Effector memory CD8-positive, alpha-beta T cell (primary cell): ENCODE data around the gene NDUFV1.
"Not testable (repeated sequence)": the region's sequence is repeated elsewhere in the genome, so short reads cannot be mapped to it uniquely, and the experiment has no call there.

Source experiments
- ATAC-seq: fragments of 150-1000 bp; cut with Tn5 transposase; replicated peaks from 2 replicates; pipeline ENCODE4 v1.10.0; 2021; ENCODE audit warnings: mild to moderate bottlenecking, moderate library complexity
- DNase-seq, 3 experiments: peaks; one replicate each; pipeline ENCODE4 v3.0.0; 2021
- H3K27ac Mint-ChIP-seq, 2 donors: one replicate each; pipeline ENCODE4 v1.8.0; 2022; ENCODE audit warnings: mild to moderate bottlenecking in 2 of 2, mixed read lengths in 2 of 2, moderate library complexity in 2 of 2
- H3K27me3 Mint-ChIP-seq, 2 donors: one replicate each; pipeline ENCODE4 v1.8.0; 2022; ENCODE audit warnings: mixed read lengths in 2 of 2
- H3K36me3 Mint-ChIP-seq: one replicate; pipeline ENCODE4 v1.8.0; 2022; ENCODE audit warnings: mild to moderate bottlenecking, moderate library complexity, mixed read lengths; ENCODE audit not compliant: insufficient read depth
- H3K4me1 Mint-ChIP-seq, 2 donors: one replicate each; pipeline ENCODE4 v1.8.0; 2022; ENCODE audit warnings: low read depth in 2 of 2, mixed read lengths in 2 of 2
- H3K4me3 Mint-ChIP-seq, 2 donors: one replicate each; pipeline ENCODE4 v1.8.0; 2022; ENCODE audit warnings: mild to moderate bottlenecking in 2 of 2, mixed read lengths in 2 of 2, moderate library complexity in 2 of 2
- H3K9me3 Mint-ChIP-seq, 2 donors: one replicate each; pipeline ENCODE4 v1.8.0; 2022; ENCODE audit warnings: mixed read lengths in 2 of 2
- total RNA-seq, 9 experiments: gene quantifications; one replicate each; lab custom pipeline; 2026; lab: John Stamatoyannopoulos, UW

Gene NDUFV1
- 121 to 219 (median 160) reads per million in 9 experiments for total RNA-seq

DNA sequence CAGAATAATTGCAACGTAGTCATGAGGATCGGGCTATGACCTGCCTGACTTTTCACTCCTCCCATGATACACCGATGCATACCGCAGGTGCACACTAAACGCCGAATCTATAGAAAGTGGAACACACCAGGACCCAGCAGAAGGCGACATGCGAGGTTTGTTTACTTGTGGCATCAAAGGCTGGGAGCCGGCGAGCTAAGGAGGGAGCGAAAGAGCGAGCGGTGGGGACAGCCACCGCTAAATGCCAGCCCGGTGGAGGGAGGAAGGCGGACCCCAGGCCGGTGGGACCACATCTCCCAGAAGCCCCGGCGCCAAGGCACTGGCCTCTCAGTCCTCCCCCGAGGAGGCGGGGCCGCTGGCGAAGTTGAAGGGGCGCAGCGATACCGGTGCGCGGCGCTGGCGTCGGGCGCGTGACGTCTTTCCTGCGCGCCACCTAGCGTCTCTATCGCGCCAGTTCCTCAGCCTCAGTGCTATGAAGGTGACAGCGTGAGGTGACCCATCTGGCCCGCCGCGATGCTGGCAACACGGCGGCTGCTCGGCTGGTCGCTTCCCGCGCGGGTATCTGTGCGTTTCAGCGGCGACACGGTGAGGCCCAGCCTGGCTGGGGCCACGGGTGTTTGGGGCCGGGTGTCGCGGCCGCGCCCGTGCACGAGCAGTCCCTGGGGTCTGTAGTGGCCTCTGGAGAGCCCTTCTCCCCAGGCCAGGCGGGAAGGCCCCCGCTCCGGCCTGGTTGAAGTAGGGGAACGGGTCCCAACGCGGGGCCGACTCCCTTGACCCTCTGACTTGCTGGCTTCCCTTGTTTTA lies at the start of gene NDUFV1:
TSS of gene NDUFV1 (plus strand) at position 445 of the 804 bp plus-strand sequence. CDS start at position 514, 69 bp downstream.
- H3K4me1 Mint-ChIP-seq = peaks cover 11 to 16% of the 10 kb centered on the region in 2 donors
- peak; percentile 94 to 96 (median 96) for DNase-seq
- H3K27me3 Mint-ChIP-seq = peaks cover 7 to 8% of the 10 kb centered on the region in 2 donors

DNA sequence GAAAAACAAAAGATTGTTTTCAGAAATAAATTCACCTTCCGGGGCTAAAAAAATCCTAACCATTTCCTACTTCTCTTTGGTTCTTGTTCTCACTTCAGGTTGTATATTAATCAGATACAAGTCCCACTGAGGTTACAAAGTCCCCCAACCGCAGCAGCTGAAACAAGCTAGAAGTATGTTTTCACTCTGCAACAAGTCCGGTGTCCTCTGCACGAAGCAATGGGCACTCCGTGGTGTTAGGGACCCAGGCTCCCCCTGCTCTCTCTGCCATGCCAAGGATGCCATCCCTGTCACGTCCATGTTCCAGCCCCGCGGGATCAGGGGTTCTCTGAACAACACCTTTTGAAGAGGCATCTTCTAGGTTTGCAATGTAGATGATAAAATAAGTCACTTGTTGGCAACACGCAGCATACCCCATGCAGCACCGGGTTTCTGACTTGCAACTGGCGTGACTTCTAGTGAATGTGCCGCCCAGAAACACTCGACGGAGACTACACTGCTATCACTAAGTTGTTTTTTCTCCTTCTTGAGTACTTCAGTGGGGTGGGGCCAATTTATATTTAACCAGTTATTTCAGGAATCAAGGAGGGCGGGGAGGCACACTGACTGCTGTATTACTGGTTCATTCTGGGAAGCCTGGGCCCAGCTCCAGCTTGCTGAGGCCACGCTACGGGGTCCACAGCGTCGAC lies 48.5 kb upstream of the NDUFV1 start:
- ATAC-seq = no peak
- H3K4me3 Mint-ChIP-seq = no peak overlapping the region
- no peaks in the 10 kb centered on the region for H3K9me3 Mint-ChIP-seq

More for the DNA sequence above, at the start of gene NDUFV1:
- H3K4me3 Mint-ChIP-seq = peak within 1 kb of the TSS; percentile 78 to 84
- peaks cover 26% of the 10 kb centered on the region for H3K36me3 Mint-ChIP-seq
- no peaks in the 10 kb centered on the region for H3K9me3 Mint-ChIP-seq
- peak within 1 kb of the TSS; percentile 88 to 90 for H3K27ac Mint-ChIP-seq
- peak; percentile 98 for ATAC-seq

DNA sequence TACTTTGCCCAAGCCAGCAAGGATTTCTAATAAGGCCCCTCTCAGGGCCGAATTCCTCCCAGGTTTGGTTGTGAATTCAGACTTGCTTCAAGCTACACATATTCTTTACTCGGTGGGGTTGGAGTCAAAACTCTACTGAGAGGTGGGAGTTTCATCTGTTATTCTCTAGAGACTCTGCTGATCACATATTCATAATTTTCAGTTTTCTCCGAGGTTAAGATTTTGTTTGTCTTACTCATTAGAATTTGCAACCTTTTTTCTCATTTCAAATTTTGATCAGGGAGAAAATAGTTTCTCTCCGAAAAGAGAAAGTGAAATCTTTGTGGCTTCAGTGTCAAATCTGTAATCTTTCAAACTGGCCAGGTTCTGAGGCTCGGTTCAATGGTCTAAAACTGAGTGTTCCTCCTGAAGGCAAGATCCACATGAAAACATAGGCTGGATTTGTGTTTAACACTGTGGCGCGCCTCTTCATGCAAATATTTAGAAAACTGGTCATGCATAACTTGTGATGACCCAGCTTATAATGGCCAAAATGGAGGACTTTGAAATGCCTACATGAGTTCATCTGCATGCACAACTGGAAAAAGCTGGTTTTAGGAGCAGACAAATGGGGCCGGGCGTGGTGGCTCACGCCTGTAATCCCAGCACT lies 44.6 kb upstream of the NDUFV1 start:
- Mint-ChIP-seq H3K27ac (peak overlapping the region in 1 of 2 donors; percentile 72), H3K9me3 (no peaks in the 10 kb centered on the region), H3K36me3 (no peaks in the 10 kb centered on the region), H3K4me1 (peaks cover 6 to 8% of the 10 kb centered on the region in 2 donors), H3K4me3 (no peak overlapping the region), H3K27me3 (peaks cover 16 to 62% of the 10 kb centered on the region in 2 donors)
- ATAC-seq (no peak), DNase-seq (no peak)

More for the DNA sequence above, 48.5 kb upstream of the NDUFV1 start:
- Mint-ChIP-seq H3K36me3 (no peaks in the 10 kb centered on the region), H3K27me3 (peaks cover 10 to 35% of the 10 kb centered on the region in 2 donors), H3K4me1 (peaks cover 6 to 8% of the 10 kb centered on the region in 2 donors), H3K27ac (no peak overlapping the region)
- DNase-seq = no peak

DNA sequence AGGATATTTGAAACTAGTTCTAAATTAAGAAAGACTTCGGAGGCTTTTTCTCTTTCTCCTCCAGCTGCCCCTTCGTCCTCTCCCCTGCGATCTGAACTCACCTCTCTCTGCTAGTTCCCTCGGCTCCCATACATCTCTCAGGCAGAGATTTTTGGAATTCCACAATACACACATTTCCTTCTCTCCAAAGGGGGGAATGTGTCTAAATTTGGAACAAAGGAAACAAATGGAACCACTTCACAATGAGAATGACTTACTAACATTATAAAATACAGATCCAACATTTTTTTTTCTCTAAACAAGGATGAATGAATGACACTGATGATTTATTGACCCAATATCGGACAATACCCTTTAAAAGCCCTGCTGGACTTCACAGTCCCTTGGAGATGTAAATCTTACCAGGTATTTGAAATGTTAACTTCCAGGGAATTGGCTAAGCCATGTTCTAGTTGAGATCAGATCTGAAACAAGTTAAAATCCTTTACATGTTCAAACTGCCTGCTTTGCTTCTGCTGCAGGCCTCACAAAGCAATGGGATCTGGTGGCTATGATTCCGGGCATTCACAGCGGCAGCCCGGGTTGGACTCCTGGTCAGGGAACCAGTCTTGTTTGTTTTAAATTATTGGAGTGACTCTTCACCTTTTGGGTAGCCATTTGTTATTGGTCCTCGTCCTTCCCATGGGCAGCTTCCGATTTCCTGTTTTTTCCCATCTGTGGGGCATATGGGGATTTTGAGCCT lies 43.6 kb upstream of the NDUFV1 start:
- Mint-ChIP-seq H3K27me3 (peaks cover 16 to 71% of the 10 kb centered on the region in 2 donors), H3K9me3 (no peaks in the 10 kb centered on the region), H3K27ac (no peak overlapping the region), H3K36me3 (no peaks in the 10 kb centered on the region), H3K4me1 (peaks cover 6 to 8% of the 10 kb centered on the region in 2 donors), H3K4me3 (peak overlapping the region in 1 of 2 donors; percentile 21)
- ATAC-seq = no peak
- DNase-seq = no peak

DNA sequence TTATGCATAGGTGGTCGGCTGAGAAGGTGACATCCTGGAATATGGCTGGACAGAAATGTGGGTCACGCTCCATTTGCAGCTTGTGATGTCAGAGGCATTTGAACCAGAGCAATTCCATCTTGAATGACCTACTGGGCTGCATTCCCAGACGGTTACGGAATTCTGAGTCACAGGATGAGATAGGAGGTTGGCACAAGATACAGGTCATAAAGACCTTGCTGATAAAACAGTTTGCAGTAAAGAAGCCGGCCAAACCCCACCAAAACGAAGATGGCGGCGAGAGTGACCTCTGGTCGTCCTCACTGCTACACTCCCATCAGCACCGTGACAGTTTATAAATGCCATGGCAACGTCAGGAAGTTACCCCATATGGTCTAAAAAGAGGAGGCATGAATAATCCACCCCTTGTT lies 43.0 kb upstream of the NDUFV1 start:
- H3K27me3 Mint-ChIP-seq = peaks cover 14 to 65% of the 10 kb centered on the region in 2 donors
- H3K4me1 Mint-ChIP-seq, H3K27ac Mint-ChIP-seq, H3K9me3 Mint-ChIP-seq, DNase-seq, ATAC-seq, H3K36me3 Mint-ChIP-seq, H3K4me3 Mint-ChIP-seq: not testable (repeated sequence)

DNA sequence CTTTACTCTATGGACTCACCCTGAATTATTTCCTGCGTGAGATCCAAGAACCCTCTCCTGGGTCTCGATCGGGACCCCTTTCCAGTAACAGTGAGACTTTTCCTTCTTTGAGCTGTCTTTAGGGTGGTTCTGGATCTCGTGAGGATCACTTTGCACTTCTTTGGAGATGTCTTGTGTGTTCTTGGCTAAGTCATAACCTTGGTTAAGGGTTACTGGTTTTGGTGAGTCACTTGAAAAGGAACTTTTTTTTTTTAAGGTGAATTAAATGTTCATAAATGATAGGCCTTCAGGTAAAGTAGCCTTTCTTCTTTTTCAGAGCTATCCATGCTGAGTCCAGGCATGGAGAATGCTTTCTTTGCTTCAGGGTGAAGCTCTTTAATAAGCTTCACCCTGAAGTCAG lies 42.5 kb upstream of the NDUFV1 start:
- Mint-ChIP-seq H3K9me3 (no peaks in the 10 kb centered on the region), H3K27me3 (peaks cover 8 to 60% of the 10 kb centered on the region in 2 donors), H3K4me1 (peaks cover 6 to 8% of the 10 kb centered on the region in 2 donors), H3K4me3 (no peak overlapping the region), H3K36me3 (no peaks in the 10 kb centered on the region), H3K27ac (no peak overlapping the region)
- ATAC-seq = no peak
- DNase-seq = no peak

DNA sequence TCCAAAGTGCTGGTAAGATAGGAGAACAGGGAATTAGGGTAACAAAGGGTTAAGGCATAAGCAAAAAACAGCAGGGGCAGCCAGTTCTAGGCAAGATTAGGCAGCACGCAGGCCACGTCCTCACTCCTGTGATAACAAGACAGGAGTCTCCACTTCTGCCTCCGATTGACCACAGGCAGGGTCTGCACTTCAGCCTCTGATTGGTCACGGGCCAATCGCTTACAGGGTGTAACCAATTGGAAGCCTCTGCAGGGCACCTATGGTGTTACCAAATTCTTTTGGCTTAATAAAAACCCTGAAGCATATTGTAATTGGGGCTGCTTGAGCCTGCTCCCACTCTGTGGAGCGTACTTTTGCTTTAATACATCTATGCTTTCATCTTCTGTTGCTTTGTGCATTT lies 35.3 kb upstream of the NDUFV1 start:
- no peaks in the 10 kb centered on the region for H3K4me1 Mint-ChIP-seq
- no peak overlapping the region for H3K27ac Mint-ChIP-seq
- H3K27me3 Mint-ChIP-seq = peaks cover 14 to 61% of the 10 kb centered on the region in 2 donors
- DNase-seq (no peak), ATAC-seq (no peak)
- H3K9me3 Mint-ChIP-seq = no peaks in the 10 kb centered on the region
- no peak overlapping the region for H3K4me3 Mint-ChIP-seq
- H3K36me3 Mint-ChIP-seq = no peaks in the 10 kb centered on the region

DNA sequence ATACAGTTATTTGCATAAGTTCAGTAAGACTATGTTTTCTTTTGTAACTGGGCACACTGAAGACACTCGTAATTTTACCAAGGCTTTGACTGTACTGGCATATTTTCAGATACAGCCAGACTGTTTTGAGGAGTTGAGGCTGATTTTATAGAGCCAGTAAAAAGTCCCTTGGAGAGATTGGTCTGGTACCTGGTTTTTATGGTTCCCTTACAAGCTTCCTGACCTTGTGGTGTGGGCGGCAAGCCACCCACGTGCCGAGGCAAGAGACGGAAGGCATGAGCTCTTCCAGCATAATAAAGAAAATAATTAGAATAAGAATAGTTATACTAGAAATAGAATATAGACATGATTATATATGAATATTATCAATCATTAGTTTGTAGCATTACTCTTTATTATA lies 34.4 kb upstream of the NDUFV1 start:
- Mint-ChIP-seq H3K27ac (no peak overlapping the region), H3K4me3 (no peak overlapping the region), H3K9me3 (no peaks in the 10 kb centered on the region), H3K36me3 (no peaks in the 10 kb centered on the region), H3K4me1 (peaks cover 0 to under 1% of the 10 kb centered on the region in 2 donors), H3K27me3 (peaks cover 14 to 66% of the 10 kb centered on the region in 2 donors)
- no peak for ATAC-seq
- no peak for DNase-seq

DNA sequence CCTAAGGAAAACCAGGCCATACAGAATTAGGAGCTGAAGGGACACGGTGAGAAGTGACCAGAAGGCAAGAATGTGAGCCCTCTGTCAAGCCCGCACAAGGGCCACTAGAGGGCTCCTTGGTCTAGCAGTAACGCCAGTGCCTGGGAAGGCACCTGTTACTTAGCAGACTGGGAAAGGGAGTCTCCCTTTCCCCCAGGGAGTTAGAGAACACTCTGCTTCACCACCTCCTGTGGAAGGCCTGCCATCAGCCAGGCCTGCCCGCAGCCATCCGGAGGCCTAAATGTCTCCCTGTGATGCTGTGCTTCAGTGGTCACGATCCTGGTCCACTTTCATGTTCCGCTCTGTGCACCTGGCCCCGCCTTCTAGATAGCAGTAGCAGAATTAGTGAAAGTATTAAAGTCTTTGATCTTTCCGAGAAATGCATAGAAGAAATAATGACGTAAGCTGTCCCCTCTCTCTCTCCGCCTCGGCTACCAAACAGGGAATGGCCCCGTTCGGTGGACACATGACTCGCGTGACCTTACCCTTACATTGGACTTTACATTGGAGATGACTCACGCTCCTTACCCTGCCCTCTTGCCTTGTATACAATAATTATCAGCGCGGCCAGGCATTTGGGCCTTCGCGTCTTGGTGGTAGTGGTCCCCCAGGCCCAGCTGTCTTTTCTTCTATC lies 33.9 kb upstream of the NDUFV1 start:
- ATAC-seq (no peak), DNase-seq (no peak)
- no peaks in the 10 kb centered on the region for H3K36me3 Mint-ChIP-seq
- peaks cover 0 to 2% of the 10 kb centered on the region in 2 donors for H3K4me1 Mint-ChIP-seq
- H3K4me3 Mint-ChIP-seq = no peak overlapping the region
- no peak overlapping the region for H3K27ac Mint-ChIP-seq
- peaks cover 14 to 64% of the 10 kb centered on the region in 2 donors for H3K27me3 Mint-ChIP-seq
- no peaks in the 10 kb centered on the region for H3K9me3 Mint-ChIP-seq

DNA sequence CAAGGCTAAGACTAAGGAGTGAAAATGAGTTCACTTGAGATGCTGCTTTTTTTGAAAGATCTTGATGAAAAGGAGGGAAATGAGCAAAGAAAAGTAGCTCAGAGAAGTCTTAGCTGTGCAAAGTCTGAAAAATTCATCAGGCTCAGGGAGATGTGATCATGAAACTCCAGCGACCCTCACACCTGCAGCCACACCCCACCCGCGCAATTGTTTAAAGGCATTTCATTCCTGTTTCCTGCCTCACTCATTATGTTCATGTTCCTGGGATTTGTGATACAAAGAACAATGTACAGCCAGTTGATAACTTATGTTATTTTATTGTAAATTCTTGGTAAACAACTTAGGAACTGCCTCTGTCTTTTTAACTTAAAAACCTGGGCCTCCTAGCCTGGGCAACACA lies 31.8 kb upstream of the NDUFV1 start:
- Mint-ChIP-seq H3K4me3 (no peak overlapping the region), H3K9me3 (no peaks in the 10 kb centered on the region), H3K4me1 (peaks cover 6 to 10% of the 10 kb centered on the region in 2 donors), H3K27me3 (peaks cover 14 to 62% of the 10 kb centered on the region in 2 donors), H3K27ac (no peak overlapping the region), H3K36me3 (no peaks in the 10 kb centered on the region)
- ATAC-seq (no peak), DNase-seq (no peak)

DNA sequence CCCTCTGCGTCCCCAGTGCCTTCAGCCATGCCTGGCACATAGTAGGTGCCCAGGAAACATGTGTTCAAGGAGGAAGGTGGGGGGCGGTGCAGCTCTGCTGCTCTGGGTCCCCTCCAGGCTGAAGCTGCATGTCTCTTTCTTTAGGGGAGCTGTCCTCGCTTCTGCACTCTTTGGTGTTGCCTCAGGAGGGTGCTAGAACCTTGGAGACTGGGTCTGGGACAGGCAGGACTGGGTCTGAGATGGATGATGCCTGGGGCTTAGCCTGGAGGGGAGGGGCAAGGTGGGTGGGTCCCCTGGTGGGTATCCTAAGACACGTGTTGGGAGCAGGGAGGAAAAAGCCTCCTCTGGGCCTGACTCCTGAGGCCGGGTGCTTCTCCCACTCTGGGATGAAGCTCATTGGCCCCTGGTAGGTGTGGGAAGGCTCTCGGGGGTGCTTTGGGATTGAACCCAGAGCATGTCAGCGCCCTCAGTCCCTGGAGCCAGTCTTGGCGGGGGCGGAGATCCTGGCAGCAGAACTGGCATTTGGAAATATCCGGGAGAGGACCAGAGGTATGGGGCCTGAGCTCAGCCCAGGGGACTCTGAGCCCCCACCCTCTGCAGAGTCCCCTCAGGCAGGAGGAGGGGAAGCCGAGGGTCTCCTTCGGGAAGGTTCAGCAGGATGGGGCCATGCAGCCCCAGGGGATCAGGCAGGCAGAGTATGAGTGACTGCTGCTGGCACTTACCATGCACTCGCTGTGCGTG lies 29.8 kb upstream of the NDUFV1 start:
- ATAC-seq = no peak
- Mint-ChIP-seq H3K9me3 (no peaks in the 10 kb centered on the region), H3K4me1 (peaks cover 6 to 10% of the 10 kb centered on the region in 2 donors), H3K4me3 (no peak overlapping the region), H3K36me3 (no peaks in the 10 kb centered on the region), H3K27me3 (peaks cover 12 to 53% of the 10 kb centered on the region in 2 donors), H3K27ac (peak overlapping the region in 1 of 2 donors; percentile 4)
- no peak for DNase-seq

DNA sequence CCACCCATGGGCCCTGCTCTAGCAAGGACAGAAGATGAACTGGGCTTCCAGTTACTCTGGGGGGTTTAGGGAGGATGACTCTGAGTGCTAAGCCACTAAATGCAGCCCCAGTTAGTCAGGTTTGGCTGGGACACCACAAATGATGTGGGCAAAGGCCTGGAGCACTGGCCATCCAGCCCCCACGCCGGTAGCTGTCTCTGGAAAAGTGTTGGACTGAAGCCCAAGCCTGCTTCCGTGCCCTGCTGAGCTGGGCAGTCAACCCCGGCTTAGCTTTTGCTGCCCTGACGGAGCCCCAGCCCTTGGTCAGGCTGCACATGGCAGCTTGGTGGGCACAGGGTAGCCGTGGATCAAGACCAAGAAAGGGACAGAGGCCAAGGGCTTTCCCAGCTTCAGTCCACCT lies 28.8 kb upstream of the NDUFV1 start:
- H3K9me3 Mint-ChIP-seq = no peaks in the 10 kb centered on the region
- no peak overlapping the region for H3K4me3 Mint-ChIP-seq
- H3K4me1 Mint-ChIP-seq = peaks cover 15 to 18% of the 10 kb centered on the region in 2 donors
- ATAC-seq (no peak), DNase-seq (no peak)
- H3K27me3 Mint-ChIP-seq = peaks cover 7 to 45% of the 10 kb centered on the region in 2 donors
- H3K36me3 Mint-ChIP-seq = peaks cover 4% of the 10 kb centered on the region
- H3K27ac Mint-ChIP-seq = no peak overlapping the region
